Caco-2 (cell line): ENCODE data around the gene GABRA4. TPM values are rescaled to one million over a fixed set of nuclear protein-coding genes. Genes with fewer than 3 reads are reported as not detected.

Source experiments
- BruUV-seq: library from RNA; stranded (reverse); fragments of 400-500 nt; replicated peaks from 2 replicates; lab custom pipeline; 2021; lab: Mats Ljungman, UMichigan
- CTCF ChIA-PET: fragments of 300-600 bp; sonication (Branson Sonifier 250); formaldehyde crosslinking; loops from one replicate; lab custom pipeline; 2022; ENCODE audit warnings: antibody characterized with exemption; lab: Charles Lee
- POLR2A ChIA-PET: fragments of 300-600 bp; sonication (Branson Sonifier 250); formaldehyde crosslinking; loops from one replicate; lab custom pipeline; 2022; ENCODE audit warnings: antibody characterized with exemption; lab: Charles Lee
- DNase-seq, 2 experiments: peaks; one replicate each; pipeline versions ENCODE4 v3.0.0 to v3.0.0-alpha.2; 2020 to 2022
- H3K27me3 ChIP-seq: replicated peaks from 2 replicates; pipeline ENCODE4 v1.6.0; 2011; ENCODE audit warnings: low read length; ENCODE audit not compliant: control insufficient read depth, insufficient read depth
- H3K36me3 ChIP-seq: 2 replicates; pipeline ENCODE4 v1.5.1; 2011; ENCODE audit warnings: low read length; ENCODE audit not compliant: control insufficient read depth, insufficient read depth
- H3K4me1 ChIP-seq: fragments of 250-450 bp; sonication (Bioruptor Pico); 2 replicates; pipeline ENCODE4 v1.5.1; 2020; ENCODE audit warnings: mild to moderate bottlenecking
- H3K4me3 ChIP-seq: 2 replicates; pipeline ENCODE4 v1.5.1; 2011; ENCODE audit warnings: low read depth, mild to moderate bottlenecking, control low read depth, low read length
- H3K9me3 ChIP-seq: fragments of 250-450 bp; sonication (Bioruptor Pico); 2 replicates; pipeline ENCODE4 v1.5.1; 2020; ENCODE audit warnings: mild to moderate bottlenecking, moderate library complexity
- H3K27ac Mint-ChIP-seq: one replicate; pipeline ENCODE4 v1.8.0; 2022; ENCODE audit warnings: mixed read lengths; ENCODE audit not compliant: unreplicated experiment
- H3K27me3 Mint-ChIP-seq: one replicate; pipeline ENCODE4 v1.8.0; 2022; ENCODE audit warnings: mixed read lengths; ENCODE audit not compliant: insufficient read depth, unreplicated experiment
- H3K36me3 Mint-ChIP-seq: one replicate; pipeline ENCODE4 v1.8.0; 2022; ENCODE audit warnings: mild to moderate bottlenecking, mixed read lengths; ENCODE audit not compliant: insufficient read depth, unreplicated experiment
- H3K4me1 Mint-ChIP-seq: one replicate; pipeline ENCODE4 v1.8.0; 2022; ENCODE audit warnings: low read depth, mixed read lengths; ENCODE audit not compliant: unreplicated experiment
- H3K4me3 Mint-ChIP-seq: one replicate; pipeline ENCODE4 v1.8.0; 2022; ENCODE audit warnings: mild to moderate bottlenecking, moderate library complexity, mixed read lengths; ENCODE audit not compliant: unreplicated experiment
- H3K9me3 Mint-ChIP-seq: one replicate; pipeline ENCODE4 v1.8.0; 2022; ENCODE audit warnings: mixed read lengths; ENCODE audit not compliant: unreplicated experiment
- intact Hi-C: fragments of 100-400 bp; cut with micrococcal nuclease; formaldehyde crosslinking; loops from one replicate; pipeline ENCODE4 v1.10.0; 2022; ENCODE audit not compliant: unreplicated experiment
- total RNA-seq: library from RNA; stranded (reverse); gene quantifications from 2 replicates; pipeline ENCODE4 v1.2.3, GENCODE V29; 2022
- TF ChIP-seq, protein P1 (sequence below), 2 experiments: fragments of 200-600 bp in 1 of 2; IDR thresholded peaks; 1 replicate in 1 of 2; 2 replicates in 1 of 2; pipeline versions ENCODE4 v1.5.1 to v1.8.0; 2011 to 2022; ENCODE audit warnings: antibody characterized with exemption in 1 of 2, control low read depth in 1 of 2, inconsistent platforms in 1 of 2, low read depth in 1 of 2, low read length in 1 of 2, mild to moderate bottlenecking in 1 of 2, moderate library complexity in 1 of 2; ENCODE audit not compliant: insufficient read depth in 1 of 2, severe bottlenecking in 1 of 2, unreplicated experiment in 1 of 2

GABRA4 gene
- total RNA-seq, 1 experiment from 2014 or later: 8.1 TPM

- no peaks in the 10 kb centered on the region for H3K27me3 Mint-ChIP-seq
- TF ChIP-seq, protein P1, sequence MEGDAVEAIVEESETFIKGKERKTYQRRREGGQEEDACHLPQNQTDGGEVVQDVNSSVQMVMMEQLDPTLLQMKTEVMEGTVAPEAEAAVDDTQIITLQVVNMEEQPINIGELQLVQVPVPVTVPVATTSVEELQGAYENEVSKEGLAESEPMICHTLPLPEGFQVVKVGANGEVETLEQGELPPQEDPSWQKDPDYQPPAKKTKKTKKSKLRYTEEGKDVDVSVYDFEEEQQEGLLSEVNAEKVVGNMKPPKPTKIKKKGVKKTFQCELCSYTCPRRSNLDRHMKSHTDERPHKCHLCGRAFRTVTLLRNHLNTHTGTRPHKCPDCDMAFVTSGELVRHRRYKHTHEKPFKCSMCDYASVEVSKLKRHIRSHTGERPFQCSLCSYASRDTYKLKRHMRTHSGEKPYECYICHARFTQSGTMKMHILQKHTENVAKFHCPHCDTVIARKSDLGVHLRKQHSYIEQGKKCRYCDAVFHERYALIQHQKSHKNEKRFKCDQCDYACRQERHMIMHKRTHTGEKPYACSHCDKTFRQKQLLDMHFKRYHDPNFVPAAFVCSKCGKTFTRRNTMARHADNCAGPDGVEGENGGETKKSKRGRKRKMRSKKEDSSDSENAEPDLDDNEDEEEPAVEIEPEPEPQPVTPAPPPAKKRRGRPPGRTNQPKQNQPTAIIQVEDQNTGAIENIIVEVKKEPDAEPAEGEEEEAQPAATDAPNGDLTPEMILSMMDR (IDR thresholded peaks at IDR 0.05; ENCODE audit: insufficient read depth in 1 of 2, low read depth in 1 of 2, low read length in 1 of 2, severe bottlenecking in 1 of 2, unreplicated experiment in 1 of 2): no peak
- Histone ChIP-seq H3K9me3 (no peaks in the 10 kb centered on the region), H3K4me1 (peaks cover 38% of the 10 kb centered on the region), H3K27me3 (no peaks in the 10 kb centered on the region), H3K36me3 (no peaks in the 10 kb centered on the region), H3K4me3 (no peak overlapping the region)
- H3K9me3 Mint-ChIP-seq: no peaks in the 10 kb centered on the region
- ChIA-PET POLR2A (no interaction called here), CTCF (no interaction called here)
- BruUV-seq: no TSS peak
- H3K4me1 Mint-ChIP-seq: peaks cover 14% of the 10 kb centered on the region
- no peak overlapping the region for H3K4me3 Mint-ChIP-seq
- peaks cover 6% of the 10 kb centered on the region for H3K36me3 Mint-ChIP-seq
- intact Hi-C loops: no loop called here
- no peak overlapping the region for H3K27ac Mint-ChIP-seq
- DNase-seq: no peak
Measured at GRCh38 chr4:46924789-46925529, 68.4 kb downstream of the GABRA4 start.

DNA sequence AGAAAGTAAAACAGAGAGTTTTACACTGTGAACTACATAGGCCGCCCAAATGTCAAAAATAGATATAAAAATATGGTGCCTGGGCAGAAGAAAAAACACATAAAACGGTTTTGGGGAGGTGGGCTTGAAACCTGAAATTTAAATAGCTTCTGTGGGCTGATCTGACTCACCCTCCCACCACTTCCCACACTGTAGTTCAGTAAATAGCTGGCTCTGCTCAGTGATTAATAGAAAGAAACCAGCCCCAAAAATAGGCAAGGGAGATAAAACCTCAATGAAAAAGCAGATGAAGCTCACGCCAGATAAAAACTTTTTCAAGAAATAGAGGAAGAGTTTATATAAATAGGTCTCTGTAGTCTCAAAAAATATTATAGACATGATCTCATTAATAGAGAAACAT, 71.2 kb downstream of the GABRA4 start:
- TF ChIP-seq, protein P1 (IDR thresholded peaks at IDR 0.05; ENCODE audit: insufficient read depth in 1 of 2, low read depth in 1 of 2, low read length in 1 of 2, severe bottlenecking in 1 of 2, unreplicated experiment in 1 of 2): no peak
- CTCF ChIA-PET: no interaction called here

DNA sequence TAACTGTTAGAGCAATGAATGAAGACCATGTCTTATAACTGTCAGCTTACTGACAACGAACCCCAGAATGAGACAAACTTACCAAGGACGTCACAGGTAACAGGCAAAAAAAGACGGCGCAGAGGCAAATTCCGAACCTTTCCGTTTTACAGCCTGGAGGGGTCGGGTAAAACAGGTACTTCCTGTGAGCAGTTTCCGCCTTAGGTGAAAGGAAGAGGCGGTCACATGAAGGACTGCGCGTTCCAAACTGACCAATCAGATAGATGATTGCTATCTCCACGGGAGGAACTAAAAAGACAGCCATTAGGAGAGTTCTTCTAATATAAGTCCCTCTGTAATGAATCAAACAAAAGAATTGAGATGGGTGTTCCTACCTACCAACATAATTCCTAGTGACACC, 84.3 kb downstream of the GABRA4 start, which contains the start of gene COX7B2:
TSS of gene COX7B2 (minus strand) at position 168 of the 400 bp plus-strand sequence. CDS start 174,053 bp downstream, outside the sequence.
- Histone ChIP-seq H3K4me3 (no peak within 1 kb of the TSS), H3K27me3 (no peaks in the 10 kb centered on the region), H3K9me3 (no peaks in the 10 kb centered on the region; the same call in 1 of the 2 replicates), H3K4me1 (no peaks in the 10 kb centered on the region), H3K36me3 (no peaks in the 10 kb centered on the region)
- Mint-ChIP-seq H3K36me3 (no peaks in the 10 kb centered on the region), H3K4me3 (no peak within 1 kb of the TSS), H3K27me3 (no peaks in the 10 kb centered on the region), H3K27ac (no peak within 1 kb of the TSS), H3K4me1 (no peaks in the 10 kb centered on the region), H3K9me3 (peaks cover 19% of the 10 kb centered on the region)
- POLR2A ChIA-PET: no interaction called here
- TF ChIP-seq, protein P1 (IDR thresholded peaks at IDR 0.05; ENCODE audit: insufficient read depth in 1 of 2, low read depth in 1 of 2, low read length in 1 of 2, severe bottlenecking in 1 of 2, unreplicated experiment in 1 of 2): no peak
- intact Hi-C loops: no loop called here
- BruUV-seq: no TSS peak
- no peak for DNase-seq
- CTCF ChIA-PET: no interaction called here

More for the DNA sequence above, 71.2 kb downstream of the GABRA4 start:
- Histone ChIP-seq H3K36me3 (no peaks in the 10 kb centered on the region), H3K4me1 (peaks cover 20% of the 10 kb centered on the region), H3K9me3 (no peaks in the 10 kb centered on the region), H3K4me3 (no peak overlapping the region), H3K27me3 (no peaks in the 10 kb centered on the region)
- Mint-ChIP-seq H3K27me3 (no peaks in the 10 kb centered on the region), H3K36me3 (no peaks in the 10 kb centered on the region), H3K27ac (no peak overlapping the region), H3K4me3 (no peak overlapping the region), H3K4me1 (peaks cover 14% of the 10 kb centered on the region), H3K9me3 (no peaks in the 10 kb centered on the region)
- no TSS peak for BruUV-seq
- no peak for DNase-seq
- intact Hi-C loops: no loop called here
- POLR2A ChIA-PET: no interaction called here
